RWPE1 (cell line): ENCODE measurements around the gene INHBA.
A peak's percentile ranks its signal among the peaks of the same experiment; 100 is the strongest.

Experiments
- CTCF ChIA-PET: fragments of 350-600 bp; sonication (Branson Sonifier 250); formaldehyde crosslinking; extraction: SDS; loops from one replicate; lab custom pipeline; 2021; lab: Yijun Ruan, JAX
- POLR2A ChIA-PET: fragments of 400-600 bp; formaldehyde crosslinking; extraction: SDS; loops from one replicate; lab custom pipeline; 2020; ENCODE audit warnings: antibody characterized with exemption; ENCODE audit not compliant: low non-redundant PET; lab: Yijun Ruan, JAX
- DNase-seq: peaks from one replicate; pipeline ENCODE4 v3.0.0; 2012; ENCODE audit warnings: low spot score
- H3K27ac ChIP-seq: fragments of 450-650 bp; 2 replicates; pipeline ENCODE4 v1.5.1; 2017
- CTCF ChIP-seq: fragments of 450-650 bp; conservative IDR thresholded peaks from 2 replicates; pipeline ENCODE4 v1.5.1; 2017; ENCODE audit warnings: low read depth, mild to moderate bottlenecking

The INHBA gene

DNA sequence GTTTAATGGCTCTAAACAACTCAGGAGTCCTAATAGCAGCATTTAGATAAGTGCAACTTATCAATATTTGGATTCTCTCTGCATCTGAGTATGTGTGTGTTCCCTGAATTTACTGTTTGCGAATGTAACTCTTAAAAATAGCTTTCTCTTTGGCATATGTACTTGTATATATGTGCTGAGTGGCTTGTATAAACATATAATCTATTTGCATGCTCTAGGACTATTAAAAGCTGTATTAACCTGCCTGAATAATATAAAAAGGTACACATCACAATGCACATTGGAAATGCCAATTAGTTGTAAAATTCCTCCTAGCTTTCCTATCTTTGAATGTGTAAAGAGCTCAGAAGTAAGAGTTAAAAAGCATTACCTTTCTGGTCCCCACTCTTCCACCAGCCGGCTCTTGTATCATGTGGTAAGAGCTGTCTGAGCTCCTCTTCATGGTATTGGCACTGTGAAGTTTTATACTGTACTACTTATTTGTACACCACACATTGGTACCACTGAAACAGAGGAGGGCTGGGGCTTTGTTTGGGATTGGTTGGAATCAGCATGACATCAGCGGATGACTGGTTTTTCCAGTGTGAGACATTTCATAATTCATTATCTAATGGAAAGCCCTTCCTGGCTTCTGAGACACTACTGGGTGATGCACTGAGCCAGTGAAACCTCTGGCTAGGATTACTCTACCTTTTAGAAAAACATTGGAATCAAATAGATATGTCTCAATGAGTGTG lies at the start of gene INHBA:
INHBA (minus strand) TSS at position 456 of the 737 bp plus-strand sequence. CDS start 2,716 bp downstream, outside the sequence.
- POLR2A ChIA-PET = no interaction called here
- no peak for TF ChIP-seq CTCF
- DNase-seq = peak; percentile 72

DNA sequence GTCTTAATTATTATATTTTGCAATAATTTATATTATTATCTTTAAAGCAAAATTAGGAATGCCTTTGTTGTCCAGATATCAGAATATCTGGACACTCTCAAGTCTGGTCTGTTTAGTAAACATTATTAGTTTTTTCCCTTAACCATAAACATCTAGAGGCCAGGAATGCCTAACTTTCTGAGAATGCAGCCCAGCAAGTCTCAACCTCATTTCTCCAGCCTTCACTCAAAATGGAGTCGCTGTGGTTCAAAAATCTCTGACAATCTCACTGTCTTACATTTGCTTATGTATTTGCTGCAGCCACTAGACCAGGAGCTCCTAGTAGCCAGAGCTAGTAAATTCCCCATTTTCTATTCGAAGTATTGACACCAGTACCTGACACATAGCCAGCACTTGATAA lies 49.7 kb upstream of the INHBA start:
- no peak for DNase-seq
- ChIA-PET POLR2A (no interaction called here), CTCF (no interaction called here)
- TF ChIP-seq CTCF = no peak
- H3K27ac ChIP-seq = no peak overlapping the region

More for the DNA sequence above, at the start of gene INHBA:
- H3K27ac ChIP-seq = no peak within 1 kb of the TSS
- CTCF ChIA-PET = interaction anchor here (0.6 to 1.1 kb wide), 4 partner anchors 31 to 437 kb away, joined by 3 to 5 read pairs (median 4); no protein-coding TSS in a partner anchor

GRCh38 chr7:41750661-41751540 lies 48.0 kb upstream of the INHBA start:
- POLR2A ChIA-PET = no interaction called here

DNA sequence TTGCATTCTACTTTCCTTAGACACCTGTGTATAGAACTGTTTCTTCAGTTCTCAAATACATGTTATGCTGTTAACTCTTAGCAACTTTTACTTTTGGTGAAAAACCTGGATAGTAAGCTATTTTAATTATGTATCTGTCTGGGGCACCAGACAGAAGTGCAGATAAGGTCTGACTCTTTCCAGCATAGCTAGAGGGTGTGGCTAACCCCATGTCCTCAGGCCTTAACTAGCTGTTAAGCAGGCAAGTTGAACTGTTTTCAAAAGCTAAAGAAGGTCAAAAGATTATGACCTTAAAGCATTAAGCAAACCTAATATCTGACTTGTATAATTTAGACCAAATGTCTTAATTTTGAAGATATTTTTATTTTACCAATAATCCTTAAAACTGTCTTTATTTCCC lies 45.1 kb upstream of the INHBA start:
- ChIA-PET CTCF (interaction anchor here (0.6 kb wide), 1 partner anchor 1566 kb away, joined by 3 read pairs; no protein-coding TSS in a partner anchor), POLR2A (no interaction called here)
- no peak overlapping the region for H3K27ac ChIP-seq
- no peak for TF ChIP-seq CTCF
- DNase-seq = no peak

More at GRCh38 chr7:41750661-41751540, 48.0 kb upstream of the INHBA start:
- TF ChIP-seq CTCF = no peak
- H3K27ac ChIP-seq = no peak overlapping the region
- no peak for DNase-seq
- CTCF ChIA-PET = no interaction called here

- no peak for DNase-seq
- no peak overlapping the region for H3K27ac ChIP-seq
- CTCF ChIA-PET = no interaction called here
- POLR2A ChIA-PET = no interaction called here
- TF ChIP-seq CTCF = no peak
Measured at GRCh38 chr7:41745451-41745850, 42.6 kb upstream of the INHBA start.

GRCh38 chr7:41744161-41744560 lies 41.3 kb upstream of the INHBA start:
- POLR2A ChIA-PET = no interaction called here
- no peak for DNase-seq

More at GRCh38 chr7:41744161-41744560, 41.3 kb upstream of the INHBA start:
- no peak for TF ChIP-seq CTCF
- CTCF ChIA-PET = no interaction called here
- H3K27ac ChIP-seq = no peak overlapping the region
